ENCODE data around the gene SSH2.
"Not testable (repeated sequence)": the region's sequence is repeated elsewhere in the genome, so short reads cannot be mapped to it uniquely, and the experiment has no call there.

Gene SSH2

DNA sequence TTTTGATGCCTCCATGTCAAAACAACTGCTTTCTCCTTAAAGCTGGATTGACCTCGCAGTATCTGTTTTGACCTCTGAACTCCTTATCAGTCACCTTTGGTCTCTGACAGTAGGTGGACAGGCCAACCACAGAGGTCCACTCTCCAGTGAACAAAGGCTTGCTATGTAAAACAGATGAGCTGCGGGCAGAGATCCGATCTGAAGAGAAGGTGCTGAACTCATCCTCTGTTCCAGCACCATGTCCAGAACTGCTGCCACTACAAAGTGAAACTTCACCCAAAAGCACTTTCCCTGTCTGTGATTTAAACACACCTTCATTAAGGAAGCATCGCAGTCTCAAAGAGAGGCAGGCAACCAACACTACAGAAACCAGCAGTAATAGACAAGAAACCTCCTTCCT, 190.0 kb downstream of the SSH2 start:
- DNase-seq (ENCODE audit: low spot score in 2 of 2) (no peak), ATAC-seq (no peak)
- Mint-ChIP-seq H3K4me3 (no peak overlapping the region), H3K27ac (peak overlapping the region; percentile 58), H3K9me3 (no peaks in the 10 kb centered on the region), H3K36me3 (peaks cover 33% of the 10 kb centered on the region), H3K4me1 (peaks cover 18% of the 10 kb centered on the region)

DNA sequence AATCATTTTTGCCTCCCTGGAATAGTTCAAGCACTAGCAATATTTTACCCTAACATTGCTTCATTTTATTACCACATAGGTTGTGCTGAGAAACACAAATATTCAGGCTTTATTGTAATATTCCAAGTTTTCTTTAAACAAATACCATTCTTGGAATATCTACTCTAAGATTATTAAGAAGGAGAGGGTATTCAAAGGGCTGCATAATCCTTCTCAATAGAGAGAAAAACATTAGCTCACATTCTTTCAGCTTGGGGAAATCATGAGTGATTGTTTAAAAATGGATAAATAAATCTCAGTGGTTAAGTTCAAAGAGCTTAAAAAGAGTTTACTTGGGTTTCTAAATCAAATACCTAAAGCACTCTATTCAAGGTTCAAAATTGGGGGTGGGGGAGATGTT, 195.4 kb downstream of the SSH2 start:
- H3K4me3 Mint-ChIP-seq: no peak overlapping the region
- no peaks in the 10 kb centered on the region for H3K9me3 Mint-ChIP-seq
- ATAC-seq (no peak), DNase-seq (ENCODE audit: low spot score in 2 of 2) (no peak)
- H3K27ac Mint-ChIP-seq: peak overlapping the region; percentile 37
- peaks cover 10% of the 10 kb centered on the region for H3K4me1 Mint-ChIP-seq
- H3K36me3 Mint-ChIP-seq: peaks cover 20% of the 10 kb centered on the region

DNA sequence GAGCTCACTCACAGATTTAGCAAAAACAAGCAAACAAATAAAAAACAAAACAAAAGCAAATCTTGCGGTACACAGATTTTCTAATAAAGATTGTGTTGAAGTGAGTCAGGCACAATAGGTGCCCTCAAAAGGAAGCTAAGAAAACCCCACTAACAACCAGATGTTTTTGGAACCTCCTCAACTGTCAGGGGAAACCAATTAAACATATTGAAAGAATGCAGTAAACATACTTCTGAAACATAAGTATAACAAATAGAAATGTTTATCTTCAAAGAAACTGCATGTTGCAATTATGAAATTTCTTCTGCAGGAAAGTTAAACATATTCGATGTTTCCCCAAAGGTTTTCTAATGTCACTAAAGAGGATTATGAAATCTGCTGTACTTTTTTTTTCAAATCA, 196.9 kb downstream of the SSH2 start:
- H3K36me3 Mint-ChIP-seq: peaks cover 23% of the 10 kb centered on the region
- H3K9me3 Mint-ChIP-seq: peaks cover 3% of the 10 kb centered on the region
- peak overlapping the region; percentile 58 for H3K27ac Mint-ChIP-seq
- no peak for DNase-seq (ENCODE audit: low spot score in 2 of 2)
- H3K4me3 Mint-ChIP-seq: no peak overlapping the region
- H3K4me1 Mint-ChIP-seq: peaks cover 25% of the 10 kb centered on the region
- ATAC-seq: no peak

DNA sequence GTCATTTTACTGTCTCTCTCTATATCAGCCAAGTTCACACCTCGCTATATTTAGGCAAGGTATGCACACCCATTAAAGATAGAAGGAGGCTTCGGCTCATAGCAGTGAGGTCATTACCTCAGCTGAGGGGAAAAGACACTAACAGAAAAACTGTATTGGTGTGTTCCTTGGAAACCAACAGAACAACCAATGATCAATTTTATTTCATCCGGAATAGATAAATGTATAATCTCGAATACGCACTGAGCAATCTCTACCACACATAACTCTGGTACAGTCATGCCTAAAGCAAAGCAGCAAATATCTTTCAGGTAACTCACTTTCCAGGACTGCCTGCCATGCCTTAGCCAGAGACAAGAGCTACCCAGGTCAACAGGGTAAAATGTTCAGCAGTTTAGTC, 197.4 kb downstream of the SSH2 start:
- Mint-ChIP-seq H3K9me3 (peaks cover 3% of the 10 kb centered on the region), H3K27ac (peak overlapping the region; percentile 58), H3K4me3 (no peak overlapping the region), H3K36me3 (peaks cover 23% of the 10 kb centered on the region), H3K4me1 (peaks cover 31% of the 10 kb centered on the region)
- DNase-seq (ENCODE audit: low spot score in 2 of 2): no peak
- ATAC-seq: no peak

DNA sequence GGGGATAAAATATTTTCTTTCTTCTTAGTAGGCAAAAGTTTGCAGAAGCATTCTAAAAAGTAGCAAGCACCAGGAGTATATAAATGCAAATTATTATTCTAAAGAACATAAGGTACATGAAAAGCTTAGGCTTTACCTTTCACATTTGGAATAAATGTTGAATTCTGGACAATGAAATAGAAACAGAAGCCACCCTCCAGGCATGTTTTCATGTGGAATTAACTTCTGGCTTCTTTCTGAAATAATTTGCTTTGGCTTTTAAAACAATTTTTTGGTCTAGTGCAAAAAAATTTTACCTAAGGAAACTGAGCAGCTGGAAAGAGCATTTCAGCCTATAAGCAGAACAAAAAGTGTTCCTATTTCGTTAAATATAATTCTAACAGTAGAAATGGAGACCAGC, 197.8 kb downstream of the SSH2 start:
- Mint-ChIP-seq H3K27ac (peak overlapping the region; percentile 58), H3K36me3 (peaks cover 23% of the 10 kb centered on the region), H3K4me1 (peaks cover 35% of the 10 kb centered on the region), H3K9me3 (peaks cover 3% of the 10 kb centered on the region), H3K4me3 (no peak overlapping the region)
- ATAC-seq (no peak), DNase-seq (ENCODE audit: low spot score in 2 of 2) (no peak)

DNA sequence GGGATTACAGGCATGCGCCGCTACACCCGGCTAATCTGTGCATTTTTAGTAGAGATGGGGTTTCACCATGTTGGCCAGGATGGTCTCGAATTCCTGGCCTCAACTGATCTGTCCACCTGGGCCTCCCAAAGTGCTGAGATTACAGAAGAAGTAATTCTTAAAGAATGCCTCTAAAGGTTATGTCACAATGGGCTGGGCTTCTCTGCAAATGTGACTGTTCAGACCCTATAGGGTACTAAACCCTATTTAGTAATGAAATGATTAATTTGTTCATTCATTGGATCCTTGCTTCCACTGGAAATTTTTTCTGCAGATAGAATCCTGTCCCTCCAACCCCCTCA, 198.5 kb downstream of the SSH2 start:
- no peak overlapping the region for H3K4me3 Mint-ChIP-seq
- DNase-seq (ENCODE audit: low spot score in 2 of 2) (no peak), ATAC-seq (no peak)
- H3K36me3 Mint-ChIP-seq: peaks cover 23% of the 10 kb centered on the region
- H3K4me1 Mint-ChIP-seq: peaks cover 41% of the 10 kb centered on the region
- peaks cover 3% of the 10 kb centered on the region for H3K9me3 Mint-ChIP-seq
- H3K27ac Mint-ChIP-seq: no peak overlapping the region

DNA sequence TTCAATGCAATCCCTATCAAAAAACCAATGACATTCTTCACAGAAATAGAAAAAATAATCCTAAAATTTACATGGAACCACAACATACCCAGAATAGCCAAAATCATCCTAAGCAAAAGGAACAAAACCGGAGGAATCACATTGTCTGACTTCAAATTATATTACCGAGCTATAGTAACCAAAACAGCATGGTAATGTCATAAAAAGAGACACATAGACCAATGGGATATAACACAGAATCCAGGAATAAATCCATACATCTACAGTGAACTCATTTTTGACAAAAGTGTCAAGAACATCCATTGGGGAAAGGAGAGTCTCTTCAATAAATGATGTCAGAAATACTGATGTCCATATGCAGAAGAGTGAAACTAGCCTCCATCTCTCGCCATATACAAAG, 201.5 kb downstream of the SSH2 start:
- Mint-ChIP-seq H3K27ac (peak overlapping the region; percentile 44), H3K4me1 (peaks cover 63% of the 10 kb centered on the region), H3K4me3 (no peak overlapping the region)

DNA sequence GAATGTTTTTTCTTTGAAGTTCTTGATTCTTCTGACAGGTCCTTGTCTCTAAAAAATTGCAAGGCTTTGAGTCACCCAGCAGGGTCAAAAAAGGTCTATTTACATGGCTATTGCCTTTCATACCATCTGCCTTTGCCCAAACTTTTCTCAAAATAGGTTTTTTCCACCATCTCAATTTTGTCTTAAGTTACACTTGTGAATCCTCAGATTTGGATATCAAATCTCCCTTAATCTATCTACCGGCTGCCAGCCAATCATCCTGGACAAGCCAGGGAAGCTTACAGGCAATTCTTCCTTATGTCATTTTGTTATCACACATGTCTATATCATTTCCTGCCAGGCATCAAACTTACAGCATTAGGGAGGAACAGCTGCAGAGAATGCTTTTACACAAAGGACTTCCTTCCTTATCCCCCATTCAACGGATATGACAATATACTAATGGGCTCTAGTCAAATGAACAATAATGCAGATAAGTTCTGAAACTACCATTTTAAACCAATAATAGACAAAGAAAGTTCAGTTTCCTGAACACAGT, 203.2 kb downstream of the SSH2 start:
- DNase-seq (ENCODE audit: low spot score in 2 of 2): no peak
- Mint-ChIP-seq H3K36me3 (peaks cover 5% of the 10 kb centered on the region), H3K4me1 (peaks cover 73% of the 10 kb centered on the region), H3K9me3 (peaks cover 3% of the 10 kb centered on the region), H3K4me3 (peak overlapping the region; percentile 3), H3K27ac (peak overlapping the region; percentile 78)
- ATAC-seq: peak; percentile 65

More for the DNA sequence above, 201.5 kb downstream of the SSH2 start:
- H3K36me3 Mint-ChIP-seq: peaks cover 5% of the 10 kb centered on the region
- ATAC-seq (no peak), DNase-seq (ENCODE audit: low spot score in 2 of 2) (no peak)
- peaks cover 3% of the 10 kb centered on the region for H3K9me3 Mint-ChIP-seq

DNA sequence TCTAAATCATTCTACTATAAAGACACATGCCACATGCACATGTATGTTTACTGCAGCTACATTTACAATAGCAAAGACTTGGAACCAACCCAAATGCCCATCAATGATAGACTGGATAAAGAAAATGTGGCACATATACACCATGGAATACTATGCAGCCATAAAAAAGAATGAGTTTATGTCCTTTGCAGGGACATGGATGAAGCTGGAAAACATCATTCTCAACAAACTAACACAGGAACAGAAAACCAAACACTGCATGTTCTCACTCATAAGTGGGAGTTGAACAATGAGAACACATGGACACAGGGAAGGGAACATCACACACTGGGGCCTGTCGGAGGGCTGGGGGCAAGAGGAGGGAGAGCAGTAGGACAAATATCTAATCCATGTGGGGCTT, 204.6 kb downstream of the SSH2 start:
- H3K4me1 Mint-ChIP-seq: peaks cover 87% of the 10 kb centered on the region
- ATAC-seq, H3K9me3 Mint-ChIP-seq, H3K4me3 Mint-ChIP-seq, H3K36me3 Mint-ChIP-seq: not testable (repeated sequence)
- H3K27ac Mint-ChIP-seq: peak overlapping the region; percentile 78
- peak in 1 of 2 donors; percentile 13 for DNase-seq (ENCODE audit: low spot score in 2 of 2)

DNA sequence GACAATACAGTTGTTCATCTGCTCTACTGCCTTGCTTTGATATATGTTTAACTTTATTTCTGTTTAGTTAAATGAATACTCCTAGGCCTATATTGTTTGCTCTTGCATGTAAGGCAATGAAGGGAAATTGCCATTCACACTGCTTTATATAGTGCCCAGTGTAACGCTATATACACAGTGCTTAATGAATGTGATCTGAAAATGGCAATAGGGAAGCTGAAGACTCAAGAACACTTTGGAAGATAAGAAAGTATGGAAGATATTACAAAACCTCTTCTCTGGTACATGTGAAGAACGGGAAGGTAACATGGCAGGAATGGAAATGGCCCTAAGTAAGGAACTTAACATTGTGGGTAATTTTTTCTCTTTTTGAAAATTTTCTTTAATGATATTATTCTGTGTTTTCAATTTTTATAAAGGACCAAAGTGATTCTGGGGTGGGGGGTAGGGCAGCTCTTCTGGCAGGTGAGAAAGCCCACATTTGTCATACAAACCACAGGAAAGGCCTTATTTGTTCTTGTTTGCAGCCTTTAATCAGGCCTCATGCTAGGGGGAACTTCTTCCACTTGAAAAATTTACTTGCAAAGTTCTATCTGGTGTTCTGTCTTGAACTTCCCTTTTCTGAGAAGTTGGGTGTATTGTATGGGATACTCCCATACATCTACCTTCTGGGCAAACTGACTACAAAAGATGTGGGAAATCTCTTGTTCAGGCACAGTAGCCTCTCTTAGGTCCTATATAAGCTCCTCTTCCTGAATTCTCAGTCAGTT, 206.6 kb downstream of the SSH2 start:
- Mint-ChIP-seq H3K27ac (peak overlapping the region; percentile 73), H3K36me3 (peaks cover 6% of the 10 kb centered on the region), H3K9me3 (no peaks in the 10 kb centered on the region), H3K4me1 (peaks cover 75% of the 10 kb centered on the region), H3K4me3 (peak overlapping the region; percentile 28)
- DNase-seq (ENCODE audit: low spot score in 2 of 2): no peak
- ATAC-seq: peak; percentile 49

DNA sequence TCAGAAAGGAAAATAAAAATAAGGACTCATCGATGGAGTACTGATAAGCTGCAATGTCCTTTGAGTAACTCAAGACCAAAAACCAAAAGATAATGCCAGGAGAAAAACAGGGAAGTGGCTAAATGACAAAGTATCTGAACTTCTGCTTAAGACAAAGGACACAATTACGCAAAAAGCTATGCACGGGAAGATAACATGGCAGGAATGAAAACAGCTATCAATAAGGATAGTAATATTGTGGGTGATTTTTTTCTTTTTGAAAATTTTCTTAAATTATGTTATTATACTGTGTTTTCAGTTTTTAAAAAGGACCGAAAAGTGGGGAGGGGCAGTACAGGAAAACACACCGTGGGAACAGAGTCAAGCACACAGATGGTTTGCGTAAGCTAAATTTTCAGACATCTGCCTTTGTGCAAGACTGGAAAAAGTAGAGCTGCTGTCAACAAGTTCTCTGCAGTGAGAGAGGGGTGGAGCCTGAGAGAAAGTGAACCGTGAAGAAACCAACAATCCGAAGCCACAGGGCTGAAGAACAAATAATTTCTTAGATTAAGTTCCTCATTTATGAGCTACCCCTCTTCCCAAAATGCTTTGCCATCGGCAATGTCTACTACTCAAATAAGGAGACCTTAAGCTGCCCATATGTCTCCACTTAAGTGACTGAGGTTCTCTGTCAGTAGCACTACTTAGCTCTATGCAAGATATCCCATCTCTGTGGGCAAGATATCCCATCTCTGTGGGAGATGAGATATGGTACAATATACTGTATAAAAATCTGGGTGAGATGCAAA, 207.4 kb downstream of the SSH2 start:
- Mint-ChIP-seq H3K4me1 (peaks cover 74% of the 10 kb centered on the region), H3K4me3 (peak overlapping the region; percentile 28), H3K27ac (peak overlapping the region; percentile 32), H3K9me3 (no peaks in the 10 kb centered on the region), H3K36me3 (peaks cover 9% of the 10 kb centered on the region)
- ATAC-seq (peak; percentile 50), DNase-seq (ENCODE audit: low spot score in 2 of 2) (no peak)

DNA sequence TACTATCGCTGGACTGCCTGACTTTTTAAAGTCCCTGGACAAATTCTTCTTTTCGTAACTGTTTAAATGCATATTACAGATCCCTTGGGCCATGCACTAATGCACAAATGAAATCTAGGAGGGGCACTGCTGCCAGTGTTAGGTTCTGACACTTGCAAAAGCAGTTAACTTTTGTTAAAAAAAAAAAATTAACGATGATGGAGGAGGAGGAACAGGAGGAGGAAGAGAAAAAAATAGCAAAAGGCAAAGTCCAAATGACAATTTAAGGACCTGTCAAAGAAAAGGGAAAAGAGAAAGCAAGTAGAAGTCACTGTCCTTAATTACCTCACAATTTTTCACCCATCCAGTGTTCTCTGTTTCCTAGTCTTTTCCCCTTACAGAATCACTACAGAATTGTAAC, 209.5 kb downstream of the SSH2 start:
- Mint-ChIP-seq H3K36me3 (peaks cover 10% of the 10 kb centered on the region), H3K4me3 (no peak overlapping the region)

DNA sequence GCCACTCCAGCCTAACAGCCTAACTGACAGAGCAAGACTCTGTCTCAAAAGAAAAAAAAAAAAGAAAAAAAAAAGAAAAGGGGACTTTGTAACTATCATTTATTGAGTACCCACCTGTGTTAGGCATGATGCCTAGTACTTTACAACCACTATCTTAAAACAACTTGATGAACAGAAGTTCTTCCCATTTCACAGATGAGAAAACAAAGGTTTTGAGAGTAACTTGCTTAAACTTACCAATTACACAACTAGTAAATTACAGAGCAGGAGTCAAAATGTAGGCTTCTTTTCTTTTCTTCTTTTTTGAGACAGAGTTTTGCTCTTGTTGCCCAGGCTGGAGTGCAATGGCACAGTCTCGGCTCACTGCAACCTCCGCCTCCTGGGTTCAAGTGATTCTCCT, 210.6 kb downstream of the SSH2 start:
- no peak overlapping the region for H3K27ac Mint-ChIP-seq
- H3K9me3 Mint-ChIP-seq: no peaks in the 10 kb centered on the region
- no peak for ATAC-seq
- H3K4me1 Mint-ChIP-seq: peaks cover 73% of the 10 kb centered on the region
- H3K36me3 Mint-ChIP-seq: peaks cover 20% of the 10 kb centered on the region
- no peak overlapping the region for H3K4me3 Mint-ChIP-seq
- no peak for DNase-seq (ENCODE audit: low spot score in 2 of 2)

More for the DNA sequence above, 209.5 kb downstream of the SSH2 start:
- H3K9me3 Mint-ChIP-seq: no peaks in the 10 kb centered on the region
- H3K27ac Mint-ChIP-seq: no peak overlapping the region
- ATAC-seq (no peak), DNase-seq (ENCODE audit: low spot score in 2 of 2) (no peak)
- peaks cover 73% of the 10 kb centered on the region for H3K4me1 Mint-ChIP-seq

DNA sequence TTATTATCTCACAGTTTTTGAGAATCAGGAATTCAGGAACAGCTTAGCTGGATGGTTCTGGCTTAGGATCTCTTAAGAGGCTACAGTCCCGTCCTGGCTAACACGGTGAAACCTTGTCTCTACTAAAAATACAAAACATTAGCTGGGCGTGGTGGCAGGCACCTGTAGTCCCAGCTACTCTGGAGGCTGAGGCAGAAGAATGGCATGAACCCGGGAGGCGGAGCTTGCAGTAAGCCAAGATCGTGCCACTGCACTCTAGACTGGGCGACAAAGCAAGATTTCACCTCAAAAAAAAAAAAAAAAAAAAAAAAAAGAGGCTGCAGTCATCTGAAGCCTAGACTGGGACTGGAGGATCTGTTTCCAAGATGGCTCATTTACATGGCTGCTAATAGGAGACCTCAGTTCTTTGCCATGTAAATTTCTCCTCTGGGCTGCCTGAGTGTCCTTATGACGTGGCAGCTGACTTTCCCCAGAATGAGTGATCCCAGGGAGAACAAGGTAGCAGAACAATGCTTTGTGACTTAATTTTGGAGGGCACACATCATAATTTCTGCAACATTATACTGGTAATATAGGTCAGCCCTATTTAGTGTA, 211.5 kb downstream of the SSH2 start:
- DNase-seq (ENCODE audit: low spot score in 2 of 2) (no peak), ATAC-seq (no peak)
- Mint-ChIP-seq H3K4me3 (no peak overlapping the region), H3K9me3 (no peaks in the 10 kb centered on the region), H3K36me3 (peaks cover 20% of the 10 kb centered on the region), H3K27ac (no peak overlapping the region), H3K4me1 (peaks cover 73% of the 10 kb centered on the region)

DNA sequence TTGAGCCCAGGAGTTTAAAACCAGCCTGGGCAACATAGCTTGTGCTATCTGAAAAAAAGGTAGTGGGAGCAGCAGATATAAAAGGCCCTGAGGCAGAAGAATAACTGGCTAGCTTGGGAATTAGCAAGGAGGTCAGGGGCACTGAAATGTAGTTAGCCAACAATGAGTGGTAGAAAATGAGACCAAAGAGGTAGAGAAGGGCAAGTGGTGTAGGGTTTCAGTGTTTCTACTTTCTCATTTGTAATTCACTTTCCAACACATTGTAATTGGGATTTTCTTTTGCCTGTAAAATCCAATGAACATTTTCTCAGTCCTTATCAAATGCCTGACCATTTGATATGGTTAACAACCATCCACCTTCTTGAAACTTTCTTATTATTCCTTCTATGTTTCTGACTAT, 212.2 kb downstream of the SSH2 start:
- DNase-seq (ENCODE audit: low spot score in 2 of 2): no peak
- H3K36me3 Mint-ChIP-seq: peaks cover 20% of the 10 kb centered on the region
- H3K27ac Mint-ChIP-seq: peak overlapping the region; percentile 13
- peaks cover 68% of the 10 kb centered on the region for H3K4me1 Mint-ChIP-seq
- no peak overlapping the region for H3K4me3 Mint-ChIP-seq
- ATAC-seq: no peak
- H3K9me3 Mint-ChIP-seq: no peaks in the 10 kb centered on the region

All from stimulated activated effector memory CD8-positive, alpha-beta T cell treated with anti-CD3 and anti-CD28 coated beads, Interleukin-12 subunit alpha, Interleukin-12 subunit beta, amount 100 ng/mL, for 72 hours (primary cell).